Esophagus squamous epithelium (tissue), 4 donors: ENCODE results near the gene PAM.

Source experiments
- POLR2A ChIP-seq, 4 donors: fragments of 450-650 bp; IDR thresholded peaks; one replicate each; pipeline ENCODE4 v1.6.1; 2017; ENCODE audit warnings: antibody characterized with exemption in 4 of 4, mild to moderate bottlenecking in 4 of 4, moderate library complexity in 3 of 4
- TF ChIP-seq, protein P1 (sequence below), 6 experiments: fragments of 450-650 bp in 4 of 6; fragments of 200-600 bp in 2 of 6; sonication (generic) in 2 of 6; IDR thresholded peaks; one replicate each; pipeline ENCODE4 v1.5.1; 2016 to 2019; ENCODE audit warnings: antibody characterized with exemption in 6 of 6, mild to moderate bottlenecking in 4 of 6, moderate library complexity in 4 of 6

DNA sequence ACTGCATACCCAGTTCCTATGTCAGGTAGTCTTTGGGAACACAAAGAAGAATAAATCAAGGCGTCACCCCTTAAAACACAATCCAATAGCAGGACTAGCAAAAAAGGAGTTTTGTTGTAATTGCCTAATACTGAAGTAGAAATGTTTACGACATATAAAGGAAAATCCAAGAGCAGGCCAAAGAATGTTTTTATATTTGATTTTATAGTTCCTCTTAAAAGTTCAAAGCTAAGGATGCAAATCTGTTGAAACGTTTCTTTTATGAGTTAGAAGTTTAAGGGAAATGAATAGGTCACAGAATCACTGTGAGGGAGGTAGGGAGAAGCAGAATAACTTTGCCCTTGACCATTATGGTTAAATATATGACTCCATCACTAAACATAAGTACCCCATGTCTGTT, 136.1 kb downstream of the PAM start:
- TF ChIP-seq POLR2A (IDR thresholded peaks at IDR 0.05), result no peak
- TF ChIP-seq, protein P1, sequence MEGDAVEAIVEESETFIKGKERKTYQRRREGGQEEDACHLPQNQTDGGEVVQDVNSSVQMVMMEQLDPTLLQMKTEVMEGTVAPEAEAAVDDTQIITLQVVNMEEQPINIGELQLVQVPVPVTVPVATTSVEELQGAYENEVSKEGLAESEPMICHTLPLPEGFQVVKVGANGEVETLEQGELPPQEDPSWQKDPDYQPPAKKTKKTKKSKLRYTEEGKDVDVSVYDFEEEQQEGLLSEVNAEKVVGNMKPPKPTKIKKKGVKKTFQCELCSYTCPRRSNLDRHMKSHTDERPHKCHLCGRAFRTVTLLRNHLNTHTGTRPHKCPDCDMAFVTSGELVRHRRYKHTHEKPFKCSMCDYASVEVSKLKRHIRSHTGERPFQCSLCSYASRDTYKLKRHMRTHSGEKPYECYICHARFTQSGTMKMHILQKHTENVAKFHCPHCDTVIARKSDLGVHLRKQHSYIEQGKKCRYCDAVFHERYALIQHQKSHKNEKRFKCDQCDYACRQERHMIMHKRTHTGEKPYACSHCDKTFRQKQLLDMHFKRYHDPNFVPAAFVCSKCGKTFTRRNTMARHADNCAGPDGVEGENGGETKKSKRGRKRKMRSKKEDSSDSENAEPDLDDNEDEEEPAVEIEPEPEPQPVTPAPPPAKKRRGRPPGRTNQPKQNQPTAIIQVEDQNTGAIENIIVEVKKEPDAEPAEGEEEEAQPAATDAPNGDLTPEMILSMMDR (IDR thresholded peaks at IDR 0.05), result no peak
